Stimulated activated naive CD8-positive, alpha-beta T cell treated with anti-CD3 and anti-CD28 coated beads, Interleukin-15, Interleukin-2, amounts not matched to agents 100 U/mL and 50 U/mL, for 24 hours (primary cell): ENCODE data around the gene C15orf40.

Experiments used
- ATAC-seq: fragments of 150-1000 bp; cut with Tn5 transposase; one replicate; pipeline ENCODE4 v1.10.0; 2021
- DNase-seq: peaks from one replicate; pipeline ENCODE4 v3.0.0; 2021

Gene C15orf40

DNA sequence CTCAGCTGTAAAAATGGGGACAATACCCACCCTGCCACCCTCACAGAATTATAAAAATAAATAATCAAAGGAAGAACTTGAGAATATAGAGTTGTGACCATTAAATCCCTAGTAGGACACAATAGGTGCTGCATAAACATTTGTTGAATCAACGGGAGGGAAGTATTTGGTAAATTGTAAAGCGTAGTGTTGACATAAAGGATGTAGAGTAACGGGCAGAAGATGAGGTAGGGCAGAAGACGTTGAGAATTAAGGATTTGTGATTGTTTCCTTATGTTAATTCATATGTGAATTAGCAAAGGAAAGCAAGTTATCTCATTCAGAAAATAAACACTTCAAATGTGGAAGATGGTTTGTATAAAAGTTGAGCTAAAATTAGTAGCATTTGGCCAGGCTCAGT, 18.3 kb downstream of the C15orf40 start:
- no peak for DNase-seq

DNA sequence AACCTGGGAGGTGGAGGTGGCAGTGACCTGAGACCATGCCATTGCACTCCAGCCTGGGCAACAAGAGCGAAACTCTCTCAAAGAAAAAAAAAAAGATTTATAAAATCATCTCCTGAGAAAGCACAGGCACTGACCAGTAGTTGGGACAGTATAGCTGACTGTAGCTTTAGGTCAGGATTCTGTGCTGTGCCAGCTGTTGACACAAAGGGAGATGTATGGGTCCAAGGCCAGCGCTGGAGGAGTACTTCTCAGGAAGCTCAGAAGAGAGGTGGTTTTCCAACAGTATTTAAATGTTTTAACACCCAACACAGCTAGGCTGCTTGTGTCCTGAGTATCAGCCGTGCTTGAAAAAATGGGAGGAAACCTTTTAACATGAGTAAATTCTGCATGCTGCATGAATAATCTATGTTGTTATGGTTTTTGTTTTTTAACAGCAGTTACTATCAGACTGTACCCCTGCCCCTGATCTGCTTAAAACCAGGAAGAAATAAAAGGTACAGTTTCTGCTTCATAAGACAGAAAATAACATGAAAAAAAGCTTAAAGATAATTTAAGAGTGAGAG, 18.9 kb downstream of the C15orf40 start:
- ATAC-seq (no peak), DNase-seq (no peak)

More for the DNA sequence above, 18.3 kb downstream of the C15orf40 start:
- ATAC-seq = no peak

DNA sequence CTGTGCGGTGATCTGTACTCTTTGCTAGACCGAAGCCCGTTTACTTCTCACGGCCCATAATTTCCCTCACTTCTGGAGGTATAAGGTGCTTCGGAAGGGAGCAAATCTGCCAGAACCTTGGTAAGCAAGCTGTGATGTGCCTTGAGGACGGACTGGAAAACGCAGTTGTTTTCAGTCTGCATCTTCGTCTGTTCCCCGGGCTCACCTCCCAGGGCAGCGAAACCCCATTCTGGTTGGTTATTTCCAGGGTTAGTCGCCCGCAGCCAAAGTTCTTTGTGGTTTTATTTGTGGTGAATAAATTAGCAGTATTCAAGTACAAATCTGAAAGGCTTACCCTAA, 25.0 kb downstream of the C15orf40 start:
- DNase-seq = peak; percentile 23
- ATAC-seq = peak; percentile 8

DNA sequence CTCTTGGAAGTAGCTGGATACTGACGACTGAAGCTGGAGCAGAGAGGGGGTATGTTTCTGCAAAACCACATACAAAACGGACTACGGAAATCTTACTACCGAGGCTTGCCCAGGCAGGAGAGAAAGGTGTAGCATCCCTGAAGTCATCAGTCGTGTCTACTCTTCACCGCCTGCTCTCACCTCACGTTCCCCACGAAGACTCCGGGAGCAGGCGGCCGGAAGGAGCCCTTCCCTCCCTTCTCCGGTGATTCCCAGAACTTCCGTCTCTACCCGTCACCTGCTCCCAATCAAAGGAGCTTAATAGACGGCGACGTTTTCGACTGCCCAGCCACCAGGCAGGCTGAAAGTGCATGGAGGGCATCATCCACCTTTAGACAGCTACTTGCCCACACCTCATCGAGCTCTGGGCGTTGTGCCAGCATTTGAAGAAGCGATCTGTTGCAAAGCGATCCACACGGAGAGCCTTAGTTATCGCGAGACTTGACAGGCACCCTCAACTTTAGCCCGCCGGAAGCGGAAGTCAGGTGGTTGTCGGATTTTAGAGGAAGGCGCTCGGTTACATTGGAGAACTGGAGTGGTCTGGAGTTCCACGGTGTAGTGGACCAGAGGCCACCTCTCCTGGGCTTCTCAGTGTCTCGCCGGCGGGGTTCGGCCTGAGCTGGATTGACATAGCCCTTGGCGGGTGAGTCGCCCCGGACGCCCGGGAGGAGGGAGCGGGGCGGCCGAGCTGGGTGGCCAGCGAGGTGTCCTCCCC, 25.6 kb downstream of the C15orf40 start, which contains the start of gene RAMAC:
TSS of gene RAMAC (plus strand) at position 523 of the 754 bp plus-strand sequence. CDS start 2,809 bp downstream, outside the sequence.
- ATAC-seq (peak; percentile 97), DNase-seq (peak; percentile 90)

DNA sequence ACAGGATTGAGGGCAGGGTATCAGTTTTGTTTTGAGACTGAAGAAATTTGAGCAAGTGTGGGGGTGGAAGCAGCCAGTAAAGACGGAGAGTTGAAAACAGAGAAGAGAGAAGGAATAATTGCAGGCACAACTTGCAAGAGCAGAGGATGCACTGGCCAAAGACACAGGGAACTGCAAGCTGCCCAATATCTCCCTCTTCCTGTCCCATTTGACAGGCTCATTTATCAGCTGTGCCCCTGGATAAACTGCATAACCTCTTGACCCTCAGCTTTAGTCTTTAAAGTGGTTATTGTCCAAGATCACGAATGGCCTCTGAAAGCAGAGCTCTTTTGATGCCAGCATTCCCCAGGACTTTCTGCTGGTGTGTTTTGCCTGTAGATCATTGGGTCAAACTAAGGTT, 30.5 kb downstream of the C15orf40 start:
- DNase-seq (no peak), ATAC-seq (no peak)

DNA sequence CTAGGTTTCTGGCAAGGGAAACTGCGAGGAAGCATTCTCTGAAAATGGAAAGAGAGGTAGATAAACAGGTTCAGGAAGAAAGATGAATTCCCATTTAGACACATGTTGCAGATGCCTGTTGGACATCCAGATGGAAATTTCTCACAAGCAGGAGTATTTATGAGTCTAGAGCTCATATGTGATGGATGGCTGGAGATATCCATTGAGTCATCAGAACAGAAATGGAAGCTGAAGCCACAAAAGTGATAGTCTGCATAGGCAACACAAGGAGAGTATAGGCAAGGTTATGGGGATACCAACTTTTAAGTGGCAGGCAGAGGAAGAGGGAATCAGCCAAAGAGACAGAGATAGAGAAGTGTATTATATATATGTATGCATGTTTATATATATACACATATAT, 31.7 kb downstream of the C15orf40 start:
- DNase-seq = no peak
- ATAC-seq = no peak

DNA sequence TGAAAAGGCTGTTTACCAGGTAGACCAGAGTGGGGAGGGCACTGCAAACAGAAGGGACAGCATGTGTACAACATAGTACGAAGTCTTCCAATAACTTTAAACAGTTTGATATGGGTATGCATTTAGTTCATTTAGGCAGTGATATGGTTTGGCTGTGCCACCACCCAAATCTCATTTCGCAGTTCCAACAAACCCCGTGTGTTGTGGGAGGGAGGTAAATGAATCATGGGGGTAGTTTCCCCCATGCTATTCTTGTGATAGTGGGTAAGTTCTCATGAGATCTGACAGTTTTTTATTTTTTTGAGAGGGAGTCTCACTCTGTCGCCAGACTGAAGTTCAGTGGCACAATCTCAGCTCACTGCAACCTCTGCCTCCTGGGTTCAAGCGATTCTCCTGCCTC, 33.0 kb downstream of the C15orf40 start:
- ATAC-seq = no peak
- no peak for DNase-seq

DNA sequence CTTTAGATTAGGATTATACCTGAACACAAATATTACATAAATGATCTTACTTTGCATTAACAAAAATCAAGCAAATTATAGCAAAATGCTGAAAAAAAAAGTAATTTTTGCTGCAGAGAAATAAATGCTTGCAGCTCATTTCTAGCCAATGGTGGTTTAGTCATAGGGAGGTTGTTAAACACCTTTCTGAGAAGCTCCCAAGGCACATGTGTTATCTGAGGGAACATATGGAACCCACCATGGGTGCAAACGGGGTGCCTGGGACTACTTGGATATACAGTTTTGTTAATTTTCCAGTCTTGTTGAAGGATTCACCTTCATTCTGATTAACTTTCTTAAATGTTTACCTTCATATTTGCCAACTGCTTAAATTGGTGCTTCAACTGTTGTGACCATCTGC, 34.4 kb downstream of the C15orf40 start:
- ATAC-seq = no peak

DNA sequence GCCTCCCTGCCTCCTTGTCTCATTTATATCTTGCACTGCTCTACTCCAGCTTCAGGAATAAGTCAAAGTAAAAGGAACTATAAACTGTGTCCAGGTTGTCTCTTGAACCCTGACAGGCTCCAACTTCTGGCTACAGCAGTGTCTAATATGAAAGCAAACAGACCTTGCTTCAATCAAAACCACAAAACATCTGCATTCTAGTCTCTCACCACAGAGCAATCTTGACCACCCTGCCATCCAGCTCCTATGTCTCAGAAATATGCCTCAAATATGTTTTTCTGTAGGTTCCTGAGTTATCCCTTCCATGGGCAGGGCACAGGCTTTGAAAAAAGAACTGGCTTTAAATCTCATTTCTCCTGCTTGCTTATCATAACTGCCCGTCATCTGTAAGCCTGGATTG, 38.4 kb downstream of the C15orf40 start:
- ATAC-seq (no peak), DNase-seq (no peak)

More for the DNA sequence above, 34.4 kb downstream of the C15orf40 start:
- no peak for DNase-seq

DNA sequence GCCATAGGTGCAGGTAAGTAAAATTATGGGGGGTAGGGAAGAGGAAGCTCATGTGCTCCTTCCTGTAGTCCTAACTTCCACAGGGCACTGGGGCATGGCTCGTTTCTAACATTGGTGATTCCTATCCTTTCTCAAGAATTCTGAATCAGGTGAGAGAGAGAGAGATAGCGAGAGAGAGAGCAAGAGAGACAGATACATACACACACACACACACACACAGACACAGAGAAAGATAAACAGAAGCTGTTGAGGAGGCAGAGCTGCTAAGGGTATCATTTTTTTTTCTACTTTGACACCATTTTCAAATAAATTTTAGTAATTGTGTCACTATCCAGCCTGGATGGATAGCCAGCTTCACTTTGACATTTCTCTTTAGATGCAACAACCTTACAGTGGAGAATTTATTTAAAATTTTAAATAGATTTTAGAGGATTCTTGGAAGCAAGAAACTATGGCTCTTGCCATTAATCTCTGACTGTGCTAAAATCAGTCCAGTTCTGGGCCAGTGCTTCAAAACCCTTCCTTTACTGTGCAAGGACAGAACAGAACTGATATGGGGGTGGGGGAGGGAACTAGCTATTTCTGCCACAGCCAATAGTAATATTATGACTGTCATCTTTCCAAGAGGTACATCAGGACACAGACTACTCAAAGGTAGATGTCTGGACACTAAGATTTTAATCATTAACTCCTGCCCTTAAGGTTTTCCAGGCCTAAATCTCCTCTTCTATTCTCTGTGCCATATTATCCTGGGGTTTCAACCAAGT, 40.0 kb downstream of the C15orf40 start:
- no peak for DNase-seq
- ATAC-seq = no peak

DNA sequence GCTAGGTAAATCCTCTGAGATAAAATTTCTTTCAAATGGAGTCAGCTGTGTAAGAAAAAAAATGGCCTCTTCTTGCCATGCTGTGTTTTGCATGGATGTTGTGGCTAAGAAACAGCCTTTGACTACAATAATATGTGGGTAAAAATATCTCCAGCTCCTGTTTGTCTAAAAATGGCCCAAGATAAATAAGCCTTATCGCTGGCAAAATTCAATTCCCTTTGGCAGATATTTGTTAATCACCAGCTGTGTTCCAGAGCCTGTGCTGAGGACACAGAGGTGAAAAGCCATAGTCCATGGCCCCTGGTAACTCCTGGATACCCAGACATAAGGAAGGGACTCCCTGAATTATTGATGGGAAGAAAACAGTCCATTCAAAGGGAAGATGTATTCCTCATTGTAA, 40.7 kb downstream of the C15orf40 start:
- ATAC-seq (no peak), DNase-seq (no peak)

DNA sequence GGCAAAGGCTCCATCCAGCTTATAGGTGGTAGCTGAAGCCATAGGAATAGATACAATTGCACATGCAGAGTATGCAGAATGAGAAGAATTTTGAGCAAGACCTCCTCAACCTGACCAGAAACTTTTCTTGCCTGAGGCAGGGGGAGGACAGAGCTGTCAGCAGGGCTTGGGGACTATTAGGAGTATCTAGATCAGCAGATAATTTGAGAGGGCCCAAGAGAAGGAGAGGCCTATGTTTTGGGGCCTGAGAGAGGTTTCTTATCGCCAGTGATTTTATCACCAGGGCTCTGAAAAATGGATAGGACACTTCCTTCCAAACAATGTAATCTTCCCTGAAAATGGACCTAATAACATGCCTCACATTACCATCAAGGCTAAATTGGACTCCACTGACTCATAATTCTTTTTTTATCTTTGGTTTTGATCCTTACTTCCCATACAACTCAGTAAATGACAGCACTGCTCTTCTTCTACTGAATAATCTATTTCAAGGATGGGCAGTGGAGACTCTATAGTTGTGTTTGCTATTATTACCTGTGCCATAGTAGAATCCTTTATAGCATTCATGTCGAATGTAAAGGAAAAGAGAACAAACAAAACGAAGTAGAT, 41.3 kb downstream of the C15orf40 start:
- DNase-seq (no peak), ATAC-seq (no peak)

DNA sequence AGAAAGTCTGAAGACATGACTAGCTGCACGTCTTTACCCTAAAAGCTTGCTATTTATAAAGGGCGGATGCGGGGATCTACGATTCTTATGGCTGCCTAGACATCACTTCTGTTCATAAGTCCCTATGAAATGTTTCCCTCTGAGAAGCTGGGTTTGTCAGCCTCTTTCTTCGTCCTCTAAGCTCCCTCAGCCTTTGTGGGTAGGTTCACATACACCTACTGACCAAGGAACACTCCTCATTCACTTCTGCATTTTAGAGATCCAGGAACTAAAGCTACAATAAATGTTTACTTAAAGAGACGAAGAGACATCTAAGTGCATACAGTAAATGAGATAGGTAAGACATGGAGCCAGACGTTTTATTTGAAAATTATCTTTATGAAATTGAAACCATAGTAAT, 42.1 kb downstream of the C15orf40 start:
- no peak for ATAC-seq

DNA sequence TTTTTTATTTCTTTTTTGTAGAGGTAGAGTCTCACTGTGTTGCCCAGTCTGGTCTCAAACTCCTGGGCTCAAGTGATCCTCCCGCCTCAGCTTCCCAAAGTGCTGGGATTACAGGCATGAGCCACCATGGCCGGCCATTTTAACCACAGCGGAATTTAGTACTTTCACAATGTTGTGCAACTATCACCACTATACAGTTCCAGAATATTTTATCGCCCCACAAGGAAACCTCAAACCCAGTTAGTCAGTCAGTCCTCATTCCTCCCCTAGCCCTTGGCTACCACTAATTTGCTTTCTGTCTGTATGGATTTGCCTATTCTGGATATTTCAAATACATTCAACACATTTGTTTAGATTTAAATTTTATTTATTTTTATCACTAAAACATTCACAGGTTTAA, 43.4 kb downstream of the C15orf40 start:
- DNase-seq = no peak
- ATAC-seq = no peak

More for the DNA sequence above, 42.1 kb downstream of the C15orf40 start:
- no peak for DNase-seq

DNA sequence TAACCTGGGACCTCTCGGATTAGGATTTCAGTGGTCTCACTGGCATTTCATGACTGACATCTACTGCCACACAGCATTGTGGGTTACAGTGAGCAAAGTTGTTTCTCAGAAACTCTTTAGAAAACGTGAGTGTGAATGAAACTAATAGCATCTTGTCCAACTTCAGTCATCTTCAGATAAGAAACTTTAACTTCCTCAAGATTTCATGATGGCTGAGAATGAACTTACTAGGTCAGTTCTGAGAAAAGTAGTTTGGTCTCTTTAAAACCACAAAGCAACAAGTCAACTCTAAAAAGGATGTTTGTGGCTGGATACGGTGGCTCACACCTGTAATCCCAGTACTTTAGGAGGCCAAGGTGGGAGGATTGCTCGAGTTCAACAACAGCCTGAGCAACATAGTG, 44.8 kb downstream of the C15orf40 start:
- ATAC-seq (peak; percentile 71), DNase-seq (no peak)

DNA sequence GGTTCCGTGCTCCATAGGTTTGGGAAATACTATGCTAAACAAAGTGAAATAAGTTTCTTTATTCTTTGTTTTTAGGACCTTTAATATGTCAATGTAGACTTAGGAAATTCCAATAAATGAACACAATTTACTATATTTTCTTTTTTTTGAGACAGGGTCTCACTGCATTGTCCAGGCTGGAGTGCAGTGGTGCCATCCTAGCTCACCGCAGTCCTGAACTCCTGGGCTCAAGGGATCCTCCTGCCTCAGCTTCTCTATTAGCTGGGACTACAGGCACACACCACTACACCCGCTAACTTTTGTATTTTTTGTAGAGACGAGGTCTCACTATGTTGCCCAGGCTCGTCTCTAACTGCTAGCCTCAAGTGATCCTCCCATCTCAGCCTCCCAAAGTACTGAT, 46.5 kb downstream of the C15orf40 start:
- ATAC-seq = no peak

DNA sequence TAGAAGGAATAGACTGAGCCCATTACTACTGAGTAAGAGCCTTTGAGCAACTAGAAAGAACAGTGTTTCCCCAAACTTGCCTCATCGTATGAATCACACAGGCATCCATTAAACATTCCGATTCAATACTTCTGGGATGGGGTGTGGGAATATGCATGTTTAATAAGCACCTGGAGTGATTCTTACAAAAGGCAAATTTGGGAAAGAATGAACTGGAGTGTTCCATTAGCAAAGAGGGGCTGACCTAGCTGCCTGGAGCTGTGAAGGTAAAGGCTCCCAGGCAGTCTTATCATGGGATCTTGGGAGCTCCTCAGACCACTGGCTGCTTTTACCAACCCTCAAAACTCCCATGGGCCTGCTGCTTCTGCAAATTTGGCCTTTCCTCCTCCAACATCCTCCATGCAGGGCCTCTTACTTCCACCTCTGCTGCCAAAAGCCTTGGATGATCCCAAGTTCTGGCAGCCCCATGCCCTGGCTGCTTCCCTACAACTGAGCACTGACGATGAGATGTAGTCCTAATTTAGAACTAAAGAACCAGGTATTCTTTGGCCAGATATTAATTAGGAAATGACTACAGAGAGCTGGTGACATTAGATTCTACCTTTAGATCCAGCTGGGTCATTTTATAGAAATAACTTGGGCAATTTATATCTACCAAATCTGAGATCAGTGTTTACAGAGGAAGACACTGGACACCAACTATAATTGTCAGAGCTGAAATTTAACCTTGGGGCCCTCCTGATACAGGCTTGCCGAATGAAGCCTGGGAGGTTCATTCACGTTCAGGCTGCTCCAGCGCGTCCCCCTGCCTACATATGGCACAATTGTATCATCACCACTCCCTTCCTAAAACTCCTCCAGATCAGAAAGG, 47.7 kb downstream of the C15orf40 start:
- DNase-seq (no peak), ATAC-seq (no peak)

More for the DNA sequence above, 46.5 kb downstream of the C15orf40 start:
- no peak for DNase-seq

DNA sequence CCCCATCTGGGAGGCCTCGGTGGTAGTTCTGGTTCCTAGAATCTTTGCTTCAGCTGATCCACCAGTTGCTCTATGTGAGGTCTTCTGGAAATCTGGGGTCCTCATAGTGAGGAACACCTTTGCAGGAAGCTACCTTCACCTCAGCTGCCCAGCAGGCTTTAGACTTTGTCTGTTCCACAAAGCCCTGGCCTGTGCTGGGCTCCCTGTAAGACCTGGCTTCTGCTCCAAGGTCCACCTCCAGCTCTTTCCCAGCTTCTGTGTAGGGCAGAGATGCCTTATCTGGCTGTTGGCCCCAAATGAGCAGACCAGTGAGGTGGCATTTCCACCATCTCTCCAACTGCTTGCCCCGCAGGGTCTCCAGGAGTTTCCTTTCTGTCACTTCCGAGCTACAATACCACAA, 50.7 kb downstream of the C15orf40 start:
- DNase-seq (no peak), ATAC-seq (no peak)

DNA sequence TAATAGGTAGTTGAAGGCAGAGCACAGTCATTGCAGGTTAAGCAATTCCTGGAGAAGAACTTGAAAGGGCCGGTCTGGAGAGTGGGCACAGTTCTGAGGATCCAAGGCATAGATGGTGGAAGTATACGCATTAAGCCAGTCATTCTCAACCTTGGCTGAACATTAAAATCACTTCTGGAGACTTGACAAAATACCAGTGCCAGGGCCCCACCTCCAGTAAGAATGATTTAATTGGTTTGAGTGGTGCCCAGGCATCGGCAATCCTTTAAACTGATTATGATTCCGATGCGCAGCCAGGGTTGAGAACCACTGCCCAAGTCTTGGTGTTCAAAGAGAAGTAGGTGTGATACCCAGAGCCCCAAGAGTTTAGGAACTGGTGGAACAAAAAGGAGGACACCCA, 52.0 kb downstream of the C15orf40 start:
- DNase-seq (no peak), ATAC-seq (no peak)

DNA sequence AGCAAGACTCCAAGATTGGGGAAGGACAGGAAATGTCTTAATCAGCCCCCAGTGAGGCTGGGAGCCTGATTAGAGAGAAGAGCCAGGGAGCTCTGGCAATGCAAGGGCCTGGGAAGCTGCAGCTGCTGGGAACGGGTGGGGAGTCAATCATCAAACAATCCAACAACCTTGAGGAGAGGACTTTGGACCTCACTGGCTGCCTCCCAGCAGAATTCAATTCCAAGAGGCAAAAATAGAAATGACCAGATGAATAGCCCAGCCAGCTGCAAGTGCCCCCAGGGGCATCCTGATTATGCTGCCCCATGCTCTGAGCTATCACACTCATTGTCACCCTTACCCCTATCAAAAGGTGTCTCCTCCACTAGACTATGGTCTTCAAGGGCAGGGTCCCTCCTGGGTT, 52.8 kb downstream of the C15orf40 start:
- no peak for DNase-seq
- no peak for ATAC-seq

DNA sequence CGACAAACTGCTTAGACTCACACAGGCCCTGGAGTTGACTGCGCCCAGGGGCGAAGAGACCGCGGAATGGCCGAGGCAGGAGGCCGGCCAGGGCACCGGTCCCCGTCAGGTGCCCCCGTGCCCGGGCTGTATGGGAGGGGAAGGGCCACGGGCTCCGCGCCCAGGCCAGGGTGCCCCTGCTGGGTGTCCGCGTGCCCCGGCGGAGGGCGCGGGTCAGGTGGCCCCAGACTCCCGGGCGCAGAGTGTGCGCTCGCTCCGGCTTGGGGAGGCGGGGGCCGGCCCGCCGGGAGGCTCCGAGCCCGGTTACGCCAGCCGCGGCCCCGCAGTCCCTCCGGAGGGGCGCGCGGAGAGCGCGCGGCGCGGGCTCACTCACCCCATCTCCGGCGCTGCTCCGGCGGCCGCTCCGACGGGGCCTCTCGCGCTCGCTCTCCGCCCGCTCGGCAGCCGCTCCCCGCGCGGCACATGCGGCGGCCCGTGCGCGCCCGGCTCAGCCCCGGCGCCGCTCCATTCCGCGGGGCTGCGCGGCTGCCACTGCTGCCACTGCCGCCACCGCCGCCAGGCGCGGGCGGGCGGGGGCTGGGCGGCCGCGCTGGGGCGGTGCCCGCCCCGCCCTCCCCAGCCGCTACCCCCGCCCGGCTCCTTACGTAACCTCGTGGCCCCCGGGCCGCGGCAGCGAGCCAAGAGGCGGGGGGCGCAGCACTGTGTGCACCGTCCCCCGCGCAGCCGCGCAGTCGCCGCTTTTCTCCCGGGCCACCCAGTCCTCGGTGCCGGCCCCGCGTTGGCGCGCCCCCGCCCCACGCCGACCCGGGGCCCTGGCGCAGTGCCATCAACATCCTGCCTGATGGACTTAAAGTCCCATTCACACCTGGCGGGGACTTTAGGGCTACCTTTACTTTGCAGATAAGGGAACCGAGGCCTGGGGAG, 59.0 kb downstream of the C15orf40 start, which contains the start of gene HOMER2:
TSS of gene HOMER2 (minus strand) at position 563 of the 924 bp plus-strand sequence. CDS start at position 378, 185 bp downstream.
- ATAC-seq (peak; percentile 50), DNase-seq (peak; percentile 27)
